ENCODE results near the gene KRTAP10-1.

The KRTAP10-1 gene

DNA sequence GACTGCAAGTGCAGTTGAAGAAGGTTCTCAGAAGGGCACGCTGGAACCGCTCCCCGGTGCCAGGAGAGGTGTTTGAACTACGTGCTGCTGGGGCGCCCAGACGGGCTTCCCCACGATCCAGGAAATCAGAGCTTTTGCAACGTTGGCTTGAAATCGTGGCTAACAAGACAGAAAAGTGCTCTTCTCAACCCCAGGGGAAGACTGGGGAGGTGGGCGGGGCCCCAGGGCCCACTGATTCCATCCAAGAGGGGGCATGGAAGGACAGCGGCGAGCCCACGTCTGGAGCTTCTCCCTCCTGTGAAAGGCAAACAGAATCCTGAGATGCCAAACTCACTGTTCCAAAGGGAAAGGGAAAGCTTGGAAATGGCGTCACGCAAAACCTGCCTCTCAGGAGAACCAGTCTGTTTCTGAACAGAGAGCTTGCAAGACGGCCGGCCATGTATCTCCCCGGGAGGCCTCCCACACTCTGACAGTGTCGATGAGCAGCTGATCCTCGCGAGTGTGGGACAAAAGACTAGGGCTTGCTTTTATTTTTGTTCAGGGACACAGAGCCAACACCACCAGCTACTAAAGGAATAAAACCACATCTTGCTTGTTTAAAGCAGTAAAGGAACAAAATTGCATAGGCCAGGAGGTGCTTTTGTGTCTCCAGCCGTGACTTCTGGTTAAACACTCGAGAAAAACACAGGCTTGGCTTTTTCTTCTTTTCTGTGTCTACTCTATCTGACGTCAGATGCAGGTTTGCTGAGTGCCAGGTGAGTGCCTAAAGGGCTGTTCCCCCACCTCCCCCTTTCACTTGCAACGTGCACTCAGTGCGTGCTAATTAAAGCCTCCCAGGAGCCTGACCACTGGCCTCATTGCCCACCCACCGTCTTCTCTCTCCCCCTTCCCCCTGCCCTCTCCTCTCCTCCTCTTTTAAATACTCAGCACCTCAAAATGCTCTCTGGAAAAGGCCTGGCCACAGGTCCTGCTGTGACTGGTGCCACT lies 43.1 kb downstream of the KRTAP10-1 start:
- Histone ChIP-seq H3K27ac (ENCODE audit: low read depth, low read length, poor library complexity, severe bottlenecking) (no peak overlapping the region), H3K9ac (ENCODE audit: low read length) (no peak overlapping the region), H3K36me3 (ENCODE audit: insufficient read depth, low read length) (no peaks in the 10 kb centered on the region; the same call in 1 of the 2 replicates), H4K20me1 (ENCODE audit: insufficient read depth, low read length) (no peaks in the 10 kb centered on the region), H3K79me2 (ENCODE audit: insufficient read depth, low read length) (no peaks in the 10 kb centered on the region), H3K4me3 (ENCODE audit: low read depth, low read length, poor library complexity, severe bottlenecking) (no peak overlapping the region), H3F3A (ENCODE audit: insufficient read depth, low read length) (no peaks in the 10 kb centered on the region), H3K27me3 (ENCODE audit: insufficient read depth, low read length) (peaks cover 19% of the 10 kb centered on the region; the same call in 1 of the 2 replicates), H2AFZ (ENCODE audit: low read length) (no peak overlapping the region), H3K4me1 (ENCODE audit: insufficient read depth, low read length, severe bottlenecking) (no peaks in the 10 kb centered on the region), H3K9me3 (ENCODE audit: low read length) (0 out of 2 replicates have a peak, but pooled peaks cover 8% of the 10 kb centered on the region), H3K4me2 (ENCODE audit: low read length) (no peak overlapping the region), H3K9me2 (ENCODE audit: low read depth, low read length) (no peaks in the 10 kb centered on the region)
- TF ChIP-seq, protein P1, sequence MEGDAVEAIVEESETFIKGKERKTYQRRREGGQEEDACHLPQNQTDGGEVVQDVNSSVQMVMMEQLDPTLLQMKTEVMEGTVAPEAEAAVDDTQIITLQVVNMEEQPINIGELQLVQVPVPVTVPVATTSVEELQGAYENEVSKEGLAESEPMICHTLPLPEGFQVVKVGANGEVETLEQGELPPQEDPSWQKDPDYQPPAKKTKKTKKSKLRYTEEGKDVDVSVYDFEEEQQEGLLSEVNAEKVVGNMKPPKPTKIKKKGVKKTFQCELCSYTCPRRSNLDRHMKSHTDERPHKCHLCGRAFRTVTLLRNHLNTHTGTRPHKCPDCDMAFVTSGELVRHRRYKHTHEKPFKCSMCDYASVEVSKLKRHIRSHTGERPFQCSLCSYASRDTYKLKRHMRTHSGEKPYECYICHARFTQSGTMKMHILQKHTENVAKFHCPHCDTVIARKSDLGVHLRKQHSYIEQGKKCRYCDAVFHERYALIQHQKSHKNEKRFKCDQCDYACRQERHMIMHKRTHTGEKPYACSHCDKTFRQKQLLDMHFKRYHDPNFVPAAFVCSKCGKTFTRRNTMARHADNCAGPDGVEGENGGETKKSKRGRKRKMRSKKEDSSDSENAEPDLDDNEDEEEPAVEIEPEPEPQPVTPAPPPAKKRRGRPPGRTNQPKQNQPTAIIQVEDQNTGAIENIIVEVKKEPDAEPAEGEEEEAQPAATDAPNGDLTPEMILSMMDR (IDR thresholded peaks at IDR 0.05; ENCODE audit: low read length) = no peak
- no peak for TF ChIP-seq EZH2 (IDR thresholded peaks at IDR 0.05; ENCODE audit: borderline replicate concordance, low read length)

DNA sequence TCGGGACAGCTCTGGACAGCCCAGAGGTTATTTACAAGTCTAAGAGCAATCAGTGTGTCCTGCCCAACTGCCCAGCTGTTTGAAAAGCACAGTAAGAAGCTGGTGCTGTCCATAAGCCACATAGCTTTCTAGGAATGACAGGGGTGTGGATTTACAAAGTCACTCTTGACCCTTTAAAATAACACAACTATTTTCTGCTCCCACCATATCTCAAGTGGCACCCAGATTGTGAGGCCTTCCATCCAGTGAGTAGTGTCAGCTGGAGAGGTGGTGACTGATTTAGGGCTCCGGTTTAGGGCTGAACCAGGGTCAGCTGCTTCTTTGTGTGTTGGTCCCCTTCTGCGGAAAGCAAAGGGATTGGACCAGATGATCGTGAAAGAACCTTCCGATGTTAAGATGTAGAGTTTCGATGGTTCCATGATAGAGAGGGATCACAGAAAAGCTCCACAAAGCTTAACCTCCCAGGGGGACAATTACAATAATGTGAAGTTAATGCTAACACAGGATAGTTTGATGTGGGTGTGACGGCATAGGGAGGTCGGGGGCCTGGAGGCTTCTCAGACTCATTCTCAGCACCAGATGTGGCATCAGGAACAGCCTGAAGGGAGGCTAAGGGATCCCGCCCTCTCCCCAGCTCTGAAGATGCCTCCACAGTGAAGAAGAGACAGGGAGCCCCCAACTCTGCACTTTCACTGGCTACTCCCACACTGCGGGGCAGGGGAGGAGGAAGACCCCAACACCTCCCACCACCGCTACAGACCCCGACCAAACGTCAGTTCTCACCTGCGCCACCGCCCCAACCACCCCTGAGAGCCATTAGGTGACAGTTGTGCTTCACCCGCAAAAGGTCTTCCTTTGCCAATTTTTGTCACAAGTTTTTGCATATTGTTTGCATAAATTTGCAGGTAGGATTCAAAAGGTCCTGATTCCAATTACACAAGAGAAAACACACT lies 44.1 kb downstream of the KRTAP10-1 start:
- Histone ChIP-seq H3K36me3 (ENCODE audit: insufficient read depth, low read length) (no peaks in the 10 kb centered on the region; the same call in 1 of the 2 replicates), H3K4me2 (ENCODE audit: low read length) (no peak overlapping the region), H3K4me1 (ENCODE audit: insufficient read depth, low read length, severe bottlenecking) (no peaks in the 10 kb centered on the region), H3K9me3 (ENCODE audit: low read length) (0 out of 2 replicates have a peak, but pooled peaks cover 8% of the 10 kb centered on the region), H3K9ac (ENCODE audit: low read length) (no peak overlapping the region), H3K4me3 (ENCODE audit: low read depth, low read length, poor library complexity, severe bottlenecking) (no peak overlapping the region), H3K79me2 (ENCODE audit: insufficient read depth, low read length) (no peaks in the 10 kb centered on the region), H4K20me1 (ENCODE audit: insufficient read depth, low read length) (no peaks in the 10 kb centered on the region), H2AFZ (ENCODE audit: low read length) (no peak overlapping the region), H3K9me2 (ENCODE audit: low read depth, low read length) (no peaks in the 10 kb centered on the region), H3K27ac (ENCODE audit: low read depth, low read length, poor library complexity, severe bottlenecking) (no peak overlapping the region), H3K27me3 (ENCODE audit: insufficient read depth, low read length) (peaks cover 19% of the 10 kb centered on the region; the same call in 1 of the 2 replicates), H3F3A (ENCODE audit: insufficient read depth, low read length) (no peaks in the 10 kb centered on the region)
- TF ChIP-seq EZH2 (IDR thresholded peaks at IDR 0.05; ENCODE audit: borderline replicate concordance, low read length) = no peak
- TF ChIP-seq, protein P1 (IDR thresholded peaks at IDR 0.05; ENCODE audit: low read length) = no peak

DNA sequence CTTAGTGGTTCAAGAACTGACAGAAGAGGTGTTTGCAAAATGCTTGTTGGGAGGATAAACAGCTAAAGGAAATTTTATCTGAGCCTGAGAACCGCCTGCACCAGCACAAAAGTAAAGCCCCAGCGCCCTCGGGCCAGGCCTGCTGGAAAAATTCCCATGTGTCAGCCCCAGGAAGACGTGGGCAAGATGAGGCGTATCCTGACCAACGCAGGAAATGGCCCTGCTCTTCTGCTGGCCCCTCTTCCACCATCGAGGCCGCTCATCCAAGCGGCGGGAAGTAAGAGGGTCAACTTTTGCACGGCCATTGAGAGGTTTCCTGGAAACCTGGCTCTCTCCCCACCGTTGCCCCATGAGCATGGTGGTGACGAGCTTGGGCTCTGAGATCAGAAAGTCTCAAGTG lies 45.0 kb downstream of the KRTAP10-1 start:
- H3K4me1 ChIP-seq (ENCODE audit: insufficient read depth, low read length, severe bottlenecking) = no peaks in the 10 kb centered on the region
- peaks cover 19% of the 10 kb centered on the region; the same call in 1 of the 2 replicates for H3K27me3 ChIP-seq (ENCODE audit: insufficient read depth, low read length)
- 0 out of 2 replicates have a peak, but pooled peaks cover 8% of the 10 kb centered on the region for H3K9me3 ChIP-seq (ENCODE audit: low read length)
- no peaks in the 10 kb centered on the region; the same call in 1 of the 2 replicates for H3K36me3 ChIP-seq (ENCODE audit: insufficient read depth, low read length)
- H3K9me2 ChIP-seq (ENCODE audit: low read depth, low read length) = no peaks in the 10 kb centered on the region
- H3K79me2 ChIP-seq (ENCODE audit: insufficient read depth, low read length) = no peaks in the 10 kb centered on the region
- no peak overlapping the region for H2AFZ ChIP-seq (ENCODE audit: low read length)
- TF ChIP-seq, protein P1 (IDR thresholded peaks at IDR 0.05; ENCODE audit: low read length) = no peak
- TF ChIP-seq EZH2 (IDR thresholded peaks at IDR 0.05; ENCODE audit: borderline replicate concordance, low read length) = no peak
- H3K27ac ChIP-seq (ENCODE audit: low read depth, low read length, poor library complexity, severe bottlenecking) = no peak overlapping the region
- no peak overlapping the region for H3K4me3 ChIP-seq (ENCODE audit: low read depth, low read length, poor library complexity, severe bottlenecking)
- no peaks in the 10 kb centered on the region for H4K20me1 ChIP-seq (ENCODE audit: insufficient read depth, low read length)
- H3K9ac ChIP-seq (ENCODE audit: low read length) = no peak overlapping the region
- H3F3A ChIP-seq (ENCODE audit: insufficient read depth, low read length) = no peaks in the 10 kb centered on the region
- no peak overlapping the region for H3K4me2 ChIP-seq (ENCODE audit: low read length)

Data from OCI-LY1 (cell line).